IMR-90 (cell line): Measurements from ENCODE around the gene ABCA7. TPM values are rescaled to one million over a fixed set of nuclear protein-coding genes. Genes with fewer than 3 reads are reported as not detected.

ENCODE experiments used
- ATAC-seq: fragments of 200-7000 bp; cut with Tn5 transposase; 2 replicates; pipeline ENCODE4 v1.9.1; 2020; ENCODE audit warnings: low read depth, mild to moderate bottlenecking, moderate library complexity
- BruUV-seq: library from RNA; stranded (reverse); fragments of 400-500 nt; replicated peaks from 2 replicates; lab custom pipeline; 2021; lab: Mats Ljungman, UMichigan
- CTCF ChIA-PET: fragments of 300-600 bp; formaldehyde crosslinking; extraction: SDS; loops from one replicate; lab custom pipeline; 2021; ENCODE audit warnings: antibody characterized with exemption; lab: Yijun Ruan, JAX
- POLR2A ChIA-PET: fragments of 300-600 bp; sonication (Branson Sonifier 250); formaldehyde crosslinking; loops from one replicate; lab custom pipeline; 2022; ENCODE audit warnings: antibody characterized with exemption; ENCODE audit not compliant: unreplicated experiment; lab: Charles Lee
- DNase-seq: peaks from one replicate; pipeline ENCODE4 v3.0.0; 2013
- H2AFZ ChIP-seq: replicated peaks from 2 replicates; pipeline ENCODE3; 2013; ENCODE audit warnings: low read length, mild to moderate bottlenecking; ENCODE audit not compliant: poor library complexity
- H2AK5ac ChIP-seq: 2 replicates; pipeline ENCODE4 v1.6.1; 2013; ENCODE audit warnings: low read depth, low read length, inconsistent platforms
- H2AK9ac ChIP-seq: replicated peaks from 2 replicates; pipeline ENCODE3; 2013; ENCODE audit warnings: mild to moderate bottlenecking, low read depth, low read length, moderate library complexity; ENCODE audit not compliant: poor library complexity
- H2BK120ac ChIP-seq: 2 replicates; pipeline ENCODE4 v1.6.1; 2013; ENCODE audit warnings: low read depth, low read length, inconsistent platforms
- H2BK15ac ChIP-seq: 3 replicates; pipeline ENCODE4 v1.6.1; 2013; ENCODE audit warnings: low read depth, low read length, inconsistent platforms
- H2BK20ac ChIP-seq: 2 replicates; pipeline ENCODE4 v1.6.1; 2013; ENCODE audit warnings: low read depth, mild to moderate bottlenecking, inconsistent platforms, low read length, moderate library complexity
- H2BK5ac ChIP-seq: 2 replicates; pipeline ENCODE4 v1.6.1; 2013; ENCODE audit warnings: mild to moderate bottlenecking, low read depth, low read length, inconsistent platforms; ENCODE audit not compliant: poor library complexity, severe bottlenecking
- H3K14ac ChIP-seq: replicated peaks from 2 replicates; pipeline ENCODE4 v1.6.1; 2013; ENCODE audit warnings: low read depth, low read length, inconsistent platforms
- H3K18ac ChIP-seq: 2 replicates; pipeline ENCODE4 v1.6.1; 2013; ENCODE audit warnings: low read depth, low read length, control low read depth
- H3K23ac ChIP-seq: 2 replicates; pipeline ENCODE4 v1.6.1; 2013; ENCODE audit warnings: low read depth, low read length, inconsistent platforms
- H3K27ac ChIP-seq: 2 replicates; pipeline ENCODE4 v1.5.1; 2013; ENCODE audit warnings: mild to moderate bottlenecking, control low read depth, low read length; ENCODE audit not compliant: insufficient read depth
- H3K27me3 ChIP-seq: 2 replicates; pipeline ENCODE4 v1.6.1; 2013; ENCODE audit warnings: low read length; ENCODE audit not compliant: control insufficient read depth, insufficient read depth
- H3K36me3 ChIP-seq: 2 replicates; pipeline ENCODE4 v1.6.1; 2013; ENCODE audit warnings: low read length, mixed read lengths; ENCODE audit not compliant: control insufficient read depth, insufficient read depth
- H3K4ac ChIP-seq: 2 replicates; pipeline ENCODE4 v1.6.1; 2013; ENCODE audit warnings: low read depth, low read length, inconsistent platforms
- H3K4me1 ChIP-seq: 2 replicates; pipeline ENCODE4 v1.6.1; 2013; ENCODE audit warnings: low read length, mixed read lengths; ENCODE audit not compliant: control insufficient read depth, insufficient read depth
- H3K4me2 ChIP-seq: 2 replicates; pipeline ENCODE4 v1.6.1; 2013; ENCODE audit warnings: low read depth, mild to moderate bottlenecking, control low read depth, low read length, moderate library complexity
- H3K4me3 ChIP-seq: 2 replicates; pipeline ENCODE4 v1.5.1; 2013; ENCODE audit warnings: low read depth, mild to moderate bottlenecking, control low read depth, low read length, moderate library complexity; ENCODE audit not compliant: insufficient read depth
- H3K56ac ChIP-seq: 2 replicates; pipeline ENCODE4 v1.6.1; 2013; ENCODE audit warnings: low read length, inconsistent platforms; ENCODE audit not compliant: insufficient read depth; ENCODE audit errors: extremely low read depth
- H3K79me1 ChIP-seq, 2 experiments: 2 replicates each; pipeline ENCODE4 v1.6.1; 2013; ENCODE audit warnings: low read length in 2 of 2, inconsistent platforms in 1 of 2, low read depth in 1 of 2
- H3K9ac ChIP-seq: 2 replicates; pipeline ENCODE4 v1.6.1; 2013; ENCODE audit warnings: low read depth, low read length, control low read depth
- H3K9me1 ChIP-seq: 2 replicates; pipeline ENCODE4 v1.6.1; 2013; ENCODE audit warnings: low read length, inconsistent platforms; ENCODE audit not compliant: insufficient read depth
- H3K9me3 ChIP-seq: 2 replicates; pipeline ENCODE4 v1.6.1; 2013; ENCODE audit warnings: low read length; ENCODE audit not compliant: control insufficient read depth, insufficient read depth
- H4K20me1 ChIP-seq: 2 replicates; pipeline ENCODE4 v1.6.1; 2013; ENCODE audit warnings: low read length, inconsistent platforms; ENCODE audit not compliant: insufficient read depth
- H4K5ac ChIP-seq: 2 replicates; pipeline ENCODE4 v1.6.1; 2013; ENCODE audit warnings: mild to moderate bottlenecking, low read depth, low read length, control low read depth
- H4K8ac ChIP-seq, 2 experiments: 2 replicates each; pipeline ENCODE4 v1.6.1; 2013; ENCODE audit warnings: low read depth in 2 of 2, low read length in 2 of 2, control low read depth in 1 of 2, inconsistent platforms in 1 of 2
- H4K91ac ChIP-seq: 2 replicates; pipeline ENCODE4 v1.6.1; 2013; ENCODE audit warnings: low read depth, low read length, inconsistent platforms; ENCODE audit not compliant: insufficient read depth
- BHLHE40 ChIP-seq: fragments of 150-350 bp; IDR thresholded peaks from 2 replicates; pipeline ENCODE4 v1.6.1; 2016; ENCODE audit warnings: mild to moderate bottlenecking, low read depth, low read length
- CEBPB ChIP-seq: IDR thresholded peaks from 2 replicates; pipeline ENCODE4 v1.6.1; 2012; ENCODE audit warnings: low read depth, low read length, improper control_type of control experiment
- CHD1 ChIP-seq: IDR thresholded peaks from 2 replicates; pipeline ENCODE4 v1.6.1; 2012; ENCODE audit warnings: low read depth, low read length, improper control_type of control experiment
- FOS ChIP-seq: fragments of 150-350 bp; IDR thresholded peaks from 2 replicates; pipeline ENCODE4 v1.6.1; 2016; ENCODE audit warnings: low read depth, low read length
- MAFK ChIP-seq: IDR thresholded peaks from 2 replicates; pipeline ENCODE4 v1.6.1; 2012; ENCODE audit warnings: low read depth, low read length, improper control_type of control experiment
- MAZ ChIP-seq: IDR thresholded peaks from 2 replicates; pipeline ENCODE4 v1.6.1; 2012; ENCODE audit warnings: low read depth, mild to moderate bottlenecking, low read length, improper control_type of control experiment, moderate library complexity, borderline replicate concordance
- MXI1 ChIP-seq: IDR thresholded peaks from 2 replicates; pipeline ENCODE4 v1.6.1; 2012; ENCODE audit warnings: low read depth, mild to moderate bottlenecking, low read length, moderate library complexity, borderline replicate concordance
- POLR2A ChIP-seq: IDR thresholded peaks from 2 replicates; pipeline ENCODE4 v1.6.1; 2012; ENCODE audit warnings: mild to moderate bottlenecking, low read depth, low read length
- RAD21 ChIP-seq: IDR thresholded peaks from 2 replicates; pipeline ENCODE4 v1.6.1; 2012; ENCODE audit warnings: low read length, improper control_type of control experiment
- RCOR1 ChIP-seq: IDR thresholded peaks from 2 replicates; pipeline ENCODE4 v1.6.1; 2012; ENCODE audit warnings: mild to moderate bottlenecking, low read length, improper control_type of control experiment; ENCODE audit not compliant: insufficient replicate concordance
- RFX5 ChIP-seq: IDR thresholded peaks from 2 replicates; pipeline ENCODE4 v1.8.0; 2012; ENCODE audit warnings: low read depth, mild to moderate bottlenecking, low read length, moderate library complexity
- SMC3 ChIP-seq: fragments of 150-350 bp; IDR thresholded peaks from 2 replicates; pipeline ENCODE4 v1.6.1; 2016; ENCODE audit warnings: low read depth, mild to moderate bottlenecking, antibody characterized with exemption, low read length, moderate library complexity
- WGBS, 2 experiments: methylation state at CpG; one replicate each; pipeline versions ENCODE4 v1.1.5 to v1.1.7; 2013; ENCODE audit warnings: missing lambda C conversion rate in 2 of 2; ENCODE audit not compliant: insufficient read length in 1 of 2; ENCODE audit errors: extremely low coverage in 2 of 2; 5-methylcytosine and 5-hydroxymethylcytosine counted together
- dilution Hi-C: fragments of 300-500 bp; cut with HindIII; formaldehyde crosslinking; loops from one replicate; pipeline ENCODE4 v1.14.3; 2018; ENCODE audit warnings: low sequenced_read_pairs; ENCODE audit not compliant: unreplicated experiment
- in situ Hi-C: fragments of 300-500 bp; cut with MboI; formaldehyde crosslinking; loops from 3 replicates; pipeline ENCODE4 v1.14.3; 2019; ENCODE audit warnings: low sequenced_read_pairs, inconsistent platforms, mixed read lengths
- intact Hi-C: fragments of 100-400 bp; cut with micrococcal nuclease; formaldehyde crosslinking; loops from 2 replicates; pipeline ENCODE4 v1.10.0; 2022
- polyA plus RNA-seq, 3 experiments: library from polyadenylated mRNA; depleted of rRNA; stranded (reverse); fragments of >200 nt; gene quantifications; 2 replicates each; pipeline ENCODE4 v1.2.3, GENCODE V29; 2012; ENCODE audit warnings: low replicate concordance in 1 of 3
- total RNA-seq: library from RNA; depleted of rRNA; stranded (reverse); fragments of >200 nt; gene quantifications from 2 replicates; pipeline ENCODE4 v1.2.3, GENCODE V29; 2012
- TF ChIP-seq, protein P1 (sequence below): fragments of 150-350 bp; IDR thresholded peaks from 2 replicates; pipeline ENCODE4 v1.6.1; 2016; ENCODE audit warnings: low read depth, mild to moderate bottlenecking, low read length, moderate library complexity, borderline replicate concordance
- TF ChIP-seq, protein P2 (sequence below): conservative IDR thresholded peaks from 2 replicates; pipeline ENCODE4 v1.5.1; 2012; ENCODE audit warnings: mild to moderate bottlenecking, low read depth, low read length, improper control_type of control experiment

The ABCA7 gene
- total and polyA plus RNA-seq, 2 of the 4 experiments (the other 2 are of a cell fraction), result 0.36 to 3.3 TPM

DNA sequence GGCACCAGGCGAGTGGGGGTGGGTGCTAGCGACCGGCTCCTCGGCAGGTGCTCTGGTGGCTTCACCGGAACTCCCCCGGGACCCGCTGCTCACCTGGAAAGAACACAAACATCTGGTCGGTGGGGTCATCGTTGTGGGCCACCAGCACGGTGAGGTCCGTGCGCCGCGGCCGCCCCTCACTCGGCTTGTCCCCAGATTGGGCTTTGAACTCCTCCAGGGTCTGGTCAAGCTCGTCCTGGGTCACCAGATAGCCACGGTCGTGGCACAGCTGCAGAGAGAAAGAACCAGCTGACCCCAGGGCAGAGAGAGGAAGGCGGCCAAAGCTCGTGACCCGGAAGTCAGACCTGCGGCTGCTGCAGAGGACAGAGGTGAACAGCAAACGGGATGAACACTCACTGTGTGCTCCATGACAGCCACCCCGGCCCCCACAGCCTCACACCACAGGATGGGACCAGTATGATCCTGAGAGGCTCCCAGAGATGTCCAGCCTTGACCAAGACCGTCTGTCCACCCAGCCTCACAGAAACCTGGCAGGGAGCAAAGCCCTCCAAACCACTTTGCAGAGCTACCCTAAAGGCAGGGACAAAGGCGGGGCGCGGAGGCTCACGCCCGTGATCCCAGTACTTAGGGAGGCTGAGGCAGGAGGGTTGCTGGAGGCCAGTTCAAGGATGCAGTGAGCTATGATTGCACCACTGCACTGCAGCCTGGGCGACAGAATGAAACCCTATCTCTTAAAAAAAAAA is 54.1 kb downstream of the ABCA7 start:
- Histone ChIP-seq H4K91ac (no peak overlapping the region), H4K5ac (no peak overlapping the region), H3K9ac (peak overlapping the region; percentile 95), H3K36me3 (peaks cover 25% of the 10 kb centered on the region), H3K4me2 (peak overlapping the region; percentile 78), H3K4me1 (peaks cover 12% of the 10 kb centered on the region), H3K4ac (peak overlapping the region; percentile 61), H3K27me3 (no peaks in the 10 kb centered on the region), H3K14ac (0 out of 2 replicates have a peak overlapping the region, but pooled peaks have one; percentile 84), H3K9me1 (peaks cover 10% of the 10 kb centered on the region), H3K27ac (peak overlapping the region; percentile 57), H3K56ac (peak overlapping the region; percentile 66; the same call in 1 of the 2 replicates), H2AFZ (peak overlapping the region; percentile 43), H2BK20ac (no peak overlapping the region), H3K18ac (no peak overlapping the region), H2AK9ac (peak overlapping the region; percentile 82), H3K79me1 (peaks cover 3 to 33% of the 10 kb centered on the region in 2 experiments; a peak in 2 of 4 replicates), H4K8ac (no peak overlapping the region), H2BK15ac (no peak overlapping the region), H2BK5ac (no peak overlapping the region), H2BK120ac (no peak overlapping the region), H3K4me3 (peak overlapping the region; percentile 97), H2AK5ac (peak overlapping the region; percentile 59), H4K20me1 (peaks cover 18% of the 10 kb centered on the region), H3K9me3 (no peaks in the 10 kb centered on the region), H3K23ac (peak overlapping the region; percentile 87)
- DNase-seq, result no peak
- ATAC-seq, result no peak
- intact Hi-C loops, result loop anchor here (2.0 kb wide), 1 partner anchor 53 kb away; the partner anchor contains the start of gene ABCA7
- no TSS peak for BruUV-seq
- ChIA-PET CTCF (no interaction called here), POLR2A (interaction anchor here (0.5 kb wide), 1 partner anchor 51 kb away, joined by 5 read pairs; no protein-coding TSS in a partner anchor)
- dilution Hi-C loops, result no loop called here
- 81% methylated on average over 17 of the region's 32 CpGs; no CpG with 5 or more reads in 1 of the 2 experiments for WGBS, 2 experiments
- in situ Hi-C loops, result no loop called here
- TF ChIP-seq BHLHE40 (no peak), CEBPB (no peak), POLR2A (no peak), FOS (no peak), RAD21 (no peak), MAZ (no peak), MXI1 (no peak), SMC3 (no peak), RCOR1 (no peak), RFX5 (no peak), MAFK (no peak), CHD1 (no peak)
- TF ChIP-seq, protein P1, sequence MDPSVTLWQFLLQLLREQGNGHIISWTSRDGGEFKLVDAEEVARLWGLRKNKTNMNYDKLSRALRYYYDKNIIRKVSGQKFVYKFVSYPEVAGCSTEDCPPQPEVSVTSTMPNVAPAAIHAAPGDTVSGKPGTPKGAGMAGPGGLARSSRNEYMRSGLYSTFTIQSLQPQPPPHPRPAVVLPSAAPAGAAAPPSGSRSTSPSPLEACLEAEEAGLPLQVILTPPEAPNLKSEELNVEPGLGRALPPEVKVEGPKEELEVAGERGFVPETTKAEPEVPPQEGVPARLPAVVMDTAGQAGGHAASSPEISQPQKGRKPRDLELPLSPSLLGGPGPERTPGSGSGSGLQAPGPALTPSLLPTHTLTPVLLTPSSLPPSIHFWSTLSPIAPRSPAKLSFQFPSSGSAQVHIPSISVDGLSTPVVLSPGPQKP, result no peak
- TF ChIP-seq, protein P2, sequence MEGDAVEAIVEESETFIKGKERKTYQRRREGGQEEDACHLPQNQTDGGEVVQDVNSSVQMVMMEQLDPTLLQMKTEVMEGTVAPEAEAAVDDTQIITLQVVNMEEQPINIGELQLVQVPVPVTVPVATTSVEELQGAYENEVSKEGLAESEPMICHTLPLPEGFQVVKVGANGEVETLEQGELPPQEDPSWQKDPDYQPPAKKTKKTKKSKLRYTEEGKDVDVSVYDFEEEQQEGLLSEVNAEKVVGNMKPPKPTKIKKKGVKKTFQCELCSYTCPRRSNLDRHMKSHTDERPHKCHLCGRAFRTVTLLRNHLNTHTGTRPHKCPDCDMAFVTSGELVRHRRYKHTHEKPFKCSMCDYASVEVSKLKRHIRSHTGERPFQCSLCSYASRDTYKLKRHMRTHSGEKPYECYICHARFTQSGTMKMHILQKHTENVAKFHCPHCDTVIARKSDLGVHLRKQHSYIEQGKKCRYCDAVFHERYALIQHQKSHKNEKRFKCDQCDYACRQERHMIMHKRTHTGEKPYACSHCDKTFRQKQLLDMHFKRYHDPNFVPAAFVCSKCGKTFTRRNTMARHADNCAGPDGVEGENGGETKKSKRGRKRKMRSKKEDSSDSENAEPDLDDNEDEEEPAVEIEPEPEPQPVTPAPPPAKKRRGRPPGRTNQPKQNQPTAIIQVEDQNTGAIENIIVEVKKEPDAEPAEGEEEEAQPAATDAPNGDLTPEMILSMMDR, result no peak
